A549 treated with CpdA at 1 μM for 4 hours (cell line): ENCODE measurements around the gene CCK. TPM values are rescaled to one million over a fixed set of nuclear protein-coding genes. Genes with fewer than 3 reads are reported as not detected.

ENCODE experiments used
- total RNA-seq: library from RNA; stranded (reverse); fragments of 200-300 nt; extraction: Qiagen RNA extraction; gene quantifications from 5 replicates; pipeline ENCODE4 v1.2.3, GENCODE V29; 2022; ENCODE audit warnings: low read depth

The CCK gene, protein sequence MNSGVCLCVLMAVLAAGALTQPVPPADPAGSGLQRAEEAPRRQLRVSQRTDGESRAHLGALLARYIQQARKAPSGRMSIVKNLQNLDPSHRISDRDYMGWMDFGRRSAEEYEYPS
- 1.2 to 2.4 TPM (median 1.8 TPM) in 5 replicates for total RNA-seq

DNA sequence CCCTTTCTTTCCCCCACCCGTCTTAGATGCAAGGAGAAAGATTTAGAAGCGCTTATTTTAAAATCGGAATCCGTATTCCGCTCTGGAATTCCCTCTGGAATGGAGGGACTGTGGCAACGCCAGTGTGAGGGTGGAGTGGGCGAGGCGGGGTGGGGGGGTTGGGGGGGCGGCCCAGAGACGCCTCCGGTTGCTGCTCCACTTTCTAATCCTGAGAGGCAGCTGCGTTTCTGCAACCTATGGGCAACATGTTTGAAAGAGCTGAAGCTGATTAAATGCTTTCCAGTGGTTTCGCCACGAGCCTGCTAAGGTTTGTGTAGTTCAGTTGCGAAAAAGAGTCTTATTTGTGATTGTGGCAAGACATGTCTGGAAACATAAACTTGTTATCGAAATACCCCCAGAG, at the start of gene CCK:
Gene CCK (minus strand): TSS at position 101 of the 400 bp plus-strand sequence. CDS start 2,555 bp downstream, outside the sequence.

Other genes starting within 250 kb of the CCK start
- 14.1 to 17.7 TPM (median 16.1 TPM) in 5 replicates for gene TRAK1, start 174.8 kb downstream of the CCK start, total RNA-seq
- not detected in 5 replicates for gene LYZL4, start 144.4 kb upstream of the CCK start, total RNA-seq
- gene VIPR1, start 236.5 kb upstream of the CCK start, total RNA-seq: 0.54 to 0.73 TPM (median 0.58 TPM) in 5 replicates